Measurements from ENCODE around the gene DNAAF8.

The DNAAF8 gene

GRCh38 chr16:4692460-4693295 is 41.7 kb upstream of the DNAAF8 start:
- H3K4me3 ChIP-seq (replicated peaks; ENCODE audit: low read depth, low read length) = peak overlapping the region; percentile 61
- no peak for TF ChIP-seq CTCF (IDR thresholded peaks at IDR 0.05; ENCODE audit: low read length, missing control alignments)
- DNase-seq (ENCODE audit: low read depth) = no peak

- H3K4me3 ChIP-seq (replicated peaks; ENCODE audit: low read depth, low read length) = peak within 1 kb of the TSS; percentile 80
- no peak for TF ChIP-seq CTCF (IDR thresholded peaks at IDR 0.05; ENCODE audit: low read length, missing control alignments)
- DNase-seq (ENCODE audit: low read depth) = peak; percentile 94
Measured at GRCh38 chr16:4693296-4693955, 40.9 kb upstream of the DNAAF8 start, which contains the start of gene NUDT16L1. Gene NUDT16L1, plus strand, starts transcription at chr16:4693562. Its CDS starts 165 bp downstream, at chr16:4693727.

GRCh38 chr16:4693956-4694641 is 40.2 kb upstream of the DNAAF8 start:
- DNase-seq (ENCODE audit: low read depth) = peak; percentile 64
- TF ChIP-seq CTCF (IDR thresholded peaks at IDR 0.05; ENCODE audit: low read length, missing control alignments) = no peak
- H3K4me3 ChIP-seq (replicated peaks; ENCODE audit: low read depth, low read length) = peak overlapping the region; percentile 80

GRCh38 chr16:4694642-4695451 is 39.5 kb upstream of the DNAAF8 start:
- TF ChIP-seq CTCF (IDR thresholded peaks at IDR 0.05; ENCODE audit: low read length, missing control alignments) = no peak
- H3K4me3 ChIP-seq (replicated peaks; ENCODE audit: low read depth, low read length) = peak overlapping the region; percentile 80
- DNase-seq (ENCODE audit: low read depth) = no peak

GRCh38 chr16:4695473-4696171 is 38.7 kb upstream of the DNAAF8 start:
- DNase-seq (ENCODE audit: low read depth) = no peak
- H3K4me3 ChIP-seq (replicated peaks; ENCODE audit: low read depth, low read length) = no peak overlapping the region

More at GRCh38 chr16:4695473-4696171, 38.7 kb upstream of the DNAAF8 start:
- TF ChIP-seq CTCF (IDR thresholded peaks at IDR 0.05; ENCODE audit: low read length, missing control alignments) = no peak

All from fibroblast of pulmonary artery (primary cell).